SH-SY5Y (cell line): ENCODE data around the gene SLC36A4.

ENCODE experiments used
- GATA2 ChIP-seq: IDR thresholded peaks from 2 replicates; pipeline ENCODE4 v1.6.1; 2011; ENCODE audit warnings: mild to moderate bottlenecking, low read depth, low read length
- GATA3 ChIP-seq: IDR thresholded peaks from 2 replicates; pipeline ENCODE4 v1.6.1; 2011; ENCODE audit warnings: low read depth, mild to moderate bottlenecking, low read length, moderate library complexity

DNA sequence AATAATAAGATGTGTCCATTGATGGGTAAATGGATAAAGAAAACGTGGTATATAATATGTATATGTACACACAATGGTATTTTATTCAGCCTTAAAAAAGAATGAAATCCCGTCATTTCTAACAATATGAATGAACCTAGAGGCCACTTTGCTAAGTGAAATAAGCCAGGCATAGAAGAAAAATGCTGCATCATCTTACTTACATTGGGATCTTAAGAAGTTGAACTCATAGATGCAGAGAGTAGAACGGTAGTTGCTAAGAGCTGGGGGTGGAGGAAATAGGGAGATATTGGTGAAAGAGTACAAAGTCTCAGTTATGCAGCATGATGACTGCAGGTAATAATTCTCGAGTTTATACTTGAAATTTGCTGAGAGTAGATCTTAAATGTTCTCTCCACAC lies 14.3 kb upstream of the SLC36A4 start:
- TF ChIP-seq GATA2 = no peak
- no peak for TF ChIP-seq GATA3
